HFFc6 (cell line): ENCODE data around the gene ARHGEF33. TPM values are rescaled to one million over a fixed set of nuclear protein-coding genes. Genes with fewer than 3 reads are reported as not detected.

Experiments used
- DNase-seq: peaks from one replicate; pipeline ENCODE4 v3.0.0-alpha.2; 2018
- H3K27ac Mint-ChIP-seq: 2 replicates; pipeline ENCODE4 v1.8.0; 2020; ENCODE audit warnings: mild to moderate bottlenecking, mixed read lengths
- H3K27me3 Mint-ChIP-seq: 2 replicates; pipeline ENCODE4 v1.8.0; 2021; ENCODE audit warnings: mild to moderate bottlenecking, moderate library complexity, mixed read lengths; ENCODE audit not compliant: insufficient read depth
- H3K36me3 Mint-ChIP-seq: 2 replicates; pipeline ENCODE4 v1.8.0; 2021; ENCODE audit warnings: low read depth, mixed read lengths
- H3K4me1 Mint-ChIP-seq: 2 replicates; pipeline ENCODE4 v1.8.0; 2020; ENCODE audit warnings: low read depth, mixed read lengths
- H3K4me3 Mint-ChIP-seq: 2 replicates; pipeline ENCODE4 v1.8.0; 2020; ENCODE audit warnings: mild to moderate bottlenecking, moderate library complexity, mixed read lengths
- H3K9me3 Mint-ChIP-seq: 2 replicates; pipeline ENCODE4 v1.8.0; 2020; ENCODE audit warnings: mild to moderate bottlenecking, mixed read lengths
- CTCF ChIP-seq: fragments of 200-600 bp; sonication (generic); IDR thresholded peaks from 2 replicates; pipeline ENCODE4 v1.5.0; 2021; ENCODE audit warnings: antibody characterized with exemption, mild to moderate bottlenecking
- total RNA-seq, 6 experiments: library from RNA; stranded (reverse); fragmentation: NEBNext Ultra II Directional; extraction: Animal tissue kit (Norgen Biotek cat#: 25700); gene quantifications; 2 replicates in 1 of 6; 3 replicates in 5 of 6; pipeline ENCODE4 v1.2.3, GENCODE V29; 2021

The ARHGEF33 gene
- total RNA-seq, 6 experiments from 2014 or later, result 0.08 to 0.78 (median 0.21) TPM

- no peak for DNase-seq
- Mint-ChIP-seq H3K4me3 (no peak overlapping the region), H3K27me3 (peaks cover 10% of the 10 kb centered on the region), H3K36me3 (no peaks in the 10 kb centered on the region), H3K4me1 (no peaks in the 10 kb centered on the region), H3K9me3 (no peaks in the 10 kb centered on the region), H3K27ac (no peak overlapping the region)
- no peak for TF ChIP-seq CTCF
Measured at GRCh38 chr2:38892819-38893218, 3.1 kb downstream of the ARHGEF33 start.

GRCh38 chr2:38898256-38898655 lies 8.6 kb downstream of the ARHGEF33 start:
- no peaks in the 10 kb centered on the region for H3K36me3 Mint-ChIP-seq
- TF ChIP-seq CTCF, result no peak
- no peaks in the 10 kb centered on the region for H3K4me1 Mint-ChIP-seq
- H3K27me3 Mint-ChIP-seq, result peaks cover 7% of the 10 kb centered on the region
- no peak overlapping the region for H3K27ac Mint-ChIP-seq
- H3K9me3 Mint-ChIP-seq, result no peaks in the 10 kb centered on the region
- no peak for DNase-seq
- no peak overlapping the region for H3K4me3 Mint-ChIP-seq

- DNase-seq, result no peak
- no peaks in the 10 kb centered on the region for H3K4me1 Mint-ChIP-seq
- TF ChIP-seq CTCF, result no peak
- no peaks in the 10 kb centered on the region for H3K9me3 Mint-ChIP-seq
- no peak overlapping the region for H3K4me3 Mint-ChIP-seq
- no peaks in the 10 kb centered on the region; the same call in 1 of the 2 replicates for H3K27me3 Mint-ChIP-seq
- no peaks in the 10 kb centered on the region for H3K36me3 Mint-ChIP-seq
- no peak overlapping the region for H3K27ac Mint-ChIP-seq
Measured at GRCh38 chr2:38900726-38901125, 11.1 kb downstream of the ARHGEF33 start.

- Mint-ChIP-seq H3K9me3 (no peaks in the 10 kb centered on the region), H3K4me1 (peaks cover 16% of the 10 kb centered on the region), H3K4me3 (no peak overlapping the region), H3K36me3 (no peaks in the 10 kb centered on the region), H3K27ac (no peak overlapping the region), H3K27me3 (peaks cover 3% of the 10 kb centered on the region)
- DNase-seq, result no peak
- TF ChIP-seq CTCF, result no peak
Measured at GRCh38 chr2:38905251-38905650, 15.6 kb downstream of the ARHGEF33 start.

GRCh38 chr2:38907242-38907641 lies 17.6 kb downstream of the ARHGEF33 start:
- Mint-ChIP-seq H3K36me3 (no peaks in the 10 kb centered on the region), H3K27ac (no peak overlapping the region), H3K4me1 (peaks cover 16% of the 10 kb centered on the region), H3K9me3 (no peaks in the 10 kb centered on the region), H3K27me3 (peaks cover 3% of the 10 kb centered on the region), H3K4me3 (no peak overlapping the region)
- DNase-seq, result no peak
- TF ChIP-seq CTCF, result no peak
